GM19455 (cell line): ENCODE results near the gene ELF4.

Experiments
- ATAC-seq: cut with Tn5 transposase; IDR thresholded peaks from one replicate; pipeline ENCODE4 v1.9.1; 2021; ENCODE audit not compliant: unreplicated experiment

Gene ELF4

GRCh38 chrX:130110379-130111219 is at the start of gene ELF4:
Gene ELF4 (minus strand): TSS chrX:130110497. CDS start chrX:130081330, 29,167 bp downstream.
- peak; percentile 44 for ATAC-seq

DNA sequence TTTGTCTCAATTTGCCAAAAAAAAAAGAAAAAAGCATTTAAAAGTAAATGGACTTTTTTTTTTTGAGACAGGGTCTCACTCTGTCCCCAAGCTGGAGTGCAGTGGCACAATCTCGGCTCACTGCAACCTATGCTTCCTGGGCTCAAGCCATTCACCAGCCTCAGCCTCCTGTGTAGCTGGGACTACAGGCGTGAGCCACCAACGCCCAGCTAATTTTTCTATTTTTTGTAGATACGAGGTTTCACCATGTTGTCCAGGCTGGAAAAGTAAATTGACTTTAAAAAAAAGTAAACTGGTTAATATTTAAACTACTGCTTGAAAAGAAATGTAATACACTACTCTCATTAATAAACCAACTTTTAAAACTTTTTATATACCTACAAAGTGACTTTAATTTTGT is 49.5 kb upstream of the ELF4 start:
- no peak for ATAC-seq

GRCh38 chrX:130158311-130158710 is 48.0 kb upstream of the ELF4 start:
- no peak for ATAC-seq

GRCh38 chrX:130155564-130155963 is 45.3 kb upstream of the ELF4 start:
- ATAC-seq, result no peak

GRCh38 chrX:130147631-130148030 is 37.3 kb upstream of the ELF4 start:
- no peak for ATAC-seq

- no peak for ATAC-seq
Observed at GRCh38 chrX:130145123-130145522, 34.8 kb upstream of the ELF4 start.

DNA sequence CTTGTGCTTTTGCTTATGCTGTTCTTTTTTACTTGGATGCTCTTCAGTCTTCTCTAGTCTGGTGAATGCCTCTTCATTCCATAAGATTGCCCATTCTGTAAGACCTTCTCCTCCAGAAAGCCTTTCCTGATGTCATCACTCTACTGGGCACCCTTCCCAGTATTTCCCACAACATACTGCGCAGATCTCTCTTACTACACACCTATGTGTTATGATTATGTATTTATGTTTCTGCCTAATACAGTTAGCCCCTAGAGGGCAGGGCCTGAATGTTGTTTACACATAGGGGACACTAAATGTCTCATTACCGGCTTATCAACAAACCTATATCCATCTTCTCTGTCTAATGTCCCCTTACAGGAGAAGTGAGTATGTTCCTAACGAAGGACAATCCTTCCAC is 34.2 kb upstream of the ELF4 start:
- ATAC-seq, result no peak

- no peak for ATAC-seq
Observed at GRCh38 chrX:130139474-130140201, 29.3 kb upstream of the ELF4 start.

GRCh38 chrX:130136961-130137360 is 26.7 kb upstream of the ELF4 start:
- no peak for ATAC-seq

DNA sequence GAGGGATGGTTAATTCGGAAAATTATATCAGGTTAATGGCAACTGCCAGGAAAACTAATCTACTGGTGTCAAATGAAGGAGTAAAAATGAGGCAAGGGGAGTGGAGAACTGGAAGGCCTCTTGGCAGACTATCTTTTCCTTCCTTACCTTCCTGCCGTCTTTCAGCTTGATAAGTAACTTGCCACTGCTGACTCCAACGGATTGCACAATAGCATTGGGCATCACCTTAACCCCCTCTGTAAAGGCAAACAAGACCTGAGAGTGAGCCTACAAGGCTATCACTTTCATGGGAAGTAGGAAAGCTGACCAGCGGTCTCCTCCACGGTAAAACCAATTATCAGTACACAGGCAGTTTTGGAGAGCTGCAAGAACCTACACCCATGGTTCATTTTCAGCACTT is 26.2 kb upstream of the ELF4 start:
- ATAC-seq, result no peak

DNA sequence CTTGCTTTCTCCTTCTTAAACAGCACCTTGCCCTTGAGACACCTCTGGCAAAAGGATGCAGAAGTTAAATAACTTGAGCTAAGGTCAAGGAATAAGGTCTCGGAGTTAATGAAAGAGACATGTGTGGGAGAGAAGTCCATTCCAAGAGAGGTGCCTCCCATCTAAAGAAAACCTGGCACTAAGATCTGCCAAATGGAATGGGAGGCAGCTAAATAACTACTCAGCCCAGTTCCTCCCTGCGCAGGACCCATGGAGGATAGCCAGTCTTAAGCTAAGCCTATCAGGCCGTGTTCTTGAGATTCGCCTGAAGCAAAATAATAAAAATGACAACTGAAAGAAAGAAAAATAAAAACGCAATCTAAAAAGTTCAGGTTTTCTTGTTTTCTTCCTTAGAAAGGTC is 20.7 kb upstream of the ELF4 start:
- no peak for ATAC-seq

GRCh38 chrX:130125091-130125874 is 15.0 kb upstream of the ELF4 start:
- ATAC-seq, result no peak

- no peak for ATAC-seq
Observed at GRCh38 chrX:130124577-130124976, 14.3 kb upstream of the ELF4 start.

- ATAC-seq, result no peak
Observed at GRCh38 chrX:130121505-130121800, 11.2 kb upstream of the ELF4 start.

GRCh38 chrX:130120746-130121504 is 10.6 kb upstream of the ELF4 start:
- ATAC-seq, result peak; percentile 74

DNA sequence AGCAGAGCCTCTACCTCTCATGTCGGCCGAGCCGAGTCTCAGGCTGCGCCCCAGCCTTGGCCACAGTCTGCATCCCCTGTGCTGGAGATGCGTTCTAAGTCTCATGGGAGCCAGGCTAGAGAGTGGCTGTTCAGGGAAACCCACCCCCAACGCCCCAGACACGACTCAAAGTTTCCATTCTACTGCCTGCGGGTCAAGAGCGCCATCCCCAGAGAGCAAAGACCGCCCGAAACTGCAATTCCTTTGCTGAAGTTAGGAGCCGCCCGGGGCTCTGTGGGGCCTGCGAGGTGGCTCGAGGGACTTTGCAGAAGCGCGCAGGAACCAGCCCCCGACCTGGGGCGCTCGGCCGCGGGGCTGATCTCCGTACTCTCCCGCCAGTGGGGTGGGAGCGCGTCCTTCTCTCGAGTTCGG is 10.0 kb upstream of the ELF4 start:
- peak; percentile 46 for ATAC-seq

GRCh38 chrX:130119312-130119898 is 9.1 kb upstream of the ELF4 start:
- ATAC-seq, result no peak

DNA sequence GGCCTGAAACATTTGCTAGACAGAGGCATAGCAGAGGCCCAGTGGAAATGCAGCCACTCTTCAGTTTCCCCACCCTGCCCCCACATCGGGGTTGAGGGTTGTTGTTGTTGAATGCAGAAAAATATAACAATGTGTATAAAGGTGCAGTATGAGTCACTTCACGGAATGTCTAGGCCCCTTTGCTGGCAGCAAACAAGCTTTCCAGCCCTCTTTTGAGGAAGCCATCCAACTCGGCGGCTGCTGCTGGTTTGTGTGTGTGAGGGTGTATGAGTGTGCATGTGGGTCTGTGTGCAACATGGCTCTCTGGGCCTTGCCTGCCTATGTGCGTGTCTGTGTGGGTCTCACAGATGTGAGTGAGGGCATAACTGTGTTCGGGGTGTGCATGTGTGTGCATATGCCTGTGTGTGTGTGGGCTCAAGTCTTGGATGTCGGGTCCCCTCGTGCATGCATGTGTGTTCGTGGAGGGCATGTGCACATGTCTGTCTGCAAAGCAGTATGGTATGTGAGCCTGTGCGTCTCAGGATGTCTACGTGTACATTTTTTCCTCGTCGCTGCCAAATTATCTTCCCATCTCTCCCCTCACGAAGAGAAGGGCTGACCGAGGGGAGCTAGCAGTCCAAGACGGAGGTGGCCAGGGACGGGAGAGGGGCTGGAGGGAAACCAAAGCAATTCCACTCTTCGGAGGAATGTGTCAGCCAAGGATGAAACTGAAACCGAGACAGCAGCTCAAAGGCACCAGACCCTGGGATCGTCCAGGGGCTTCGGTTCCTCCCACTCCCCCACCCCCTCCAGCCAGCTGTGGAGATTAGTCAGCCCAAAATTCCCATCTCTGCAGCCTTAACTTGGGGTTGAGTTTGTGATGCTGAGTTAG is 8.4 kb upstream of the ELF4 start:
- ATAC-seq, result no peak

DNA sequence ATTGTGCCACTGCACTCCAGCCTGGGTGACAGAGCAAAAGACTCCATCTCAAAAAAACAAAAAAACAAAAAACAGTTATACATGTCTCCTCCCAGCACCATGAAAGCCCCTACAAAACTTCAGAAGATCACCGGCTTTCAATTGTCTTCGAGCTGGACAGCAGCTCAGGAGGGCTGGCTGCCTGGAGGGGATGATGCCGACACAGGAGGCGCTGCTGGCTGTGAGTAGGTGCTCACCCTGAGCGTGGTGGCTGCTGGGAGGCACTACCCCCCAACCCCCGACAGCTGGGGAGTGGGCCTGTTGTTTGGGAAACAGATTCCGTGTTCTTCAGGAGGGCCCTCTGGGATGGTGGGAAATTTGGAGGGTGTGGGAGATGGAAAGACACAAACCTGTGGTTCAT is 6.9 kb upstream of the ELF4 start:
- no peak for ATAC-seq
